BJ (cell line): Measurements from ENCODE around the gene STRIP1. TPM values are rescaled to one million over a fixed set of nuclear protein-coding genes. Genes with fewer than 3 reads are reported as not detected.

ENCODE experiments used
- CTCF ChIA-PET: fragments of 350-600 bp; formaldehyde crosslinking; extraction: SDS; loops from one replicate; lab custom pipeline; 2021; ENCODE audit warnings: antibody characterized with exemption, inconsistent platforms; lab: Yijun Ruan, JAX
- POLR2A ChIA-PET: fragments of 300-600 bp; sonication (Branson Sonifier 250); formaldehyde crosslinking; extraction: SDS; loops from one replicate; lab custom pipeline; 2021; ENCODE audit warnings: antibody characterized with exemption; lab: Charles Lee
- DNase-seq: peaks from one replicate; pipeline ENCODE4 v3.0.0-alpha.2; 2011; ENCODE audit warnings: low read depth
- H3K27me3 ChIP-seq: 2 replicates; pipeline ENCODE4 v1.6.0; 2011; ENCODE audit warnings: low read length; ENCODE audit not compliant: control insufficient read depth, insufficient read depth
- H3K36me3 ChIP-seq: 2 replicates; pipeline ENCODE4 v1.5.1; 2011; ENCODE audit warnings: low read length; ENCODE audit not compliant: control insufficient read depth, insufficient read depth
- H3K4me3 ChIP-seq: 2 replicates; pipeline ENCODE4 v1.5.1; 2011; ENCODE audit warnings: low read depth, mild to moderate bottlenecking, control low read depth, low read length
- polyA plus RNA-seq: library from polyadenylated mRNA; depleted of rRNA; stranded (reverse); fragments of >200 nt; gene quantifications from 2 replicates; pipeline ENCODE4 v1.2.3, GENCODE V29; 2011
- TF ChIP-seq, protein P1 (sequence below): IDR thresholded peaks from 2 replicates; pipeline ENCODE4 v1.5.1; 2011; ENCODE audit warnings: low read depth, mild to moderate bottlenecking, control low read depth, inconsistent platforms, low read length, moderate library complexity; ENCODE audit not compliant: insufficient read depth

STRIP1 gene
- polyA plus RNA-seq, 1 experiment, result 46.2 TPM

DNA sequence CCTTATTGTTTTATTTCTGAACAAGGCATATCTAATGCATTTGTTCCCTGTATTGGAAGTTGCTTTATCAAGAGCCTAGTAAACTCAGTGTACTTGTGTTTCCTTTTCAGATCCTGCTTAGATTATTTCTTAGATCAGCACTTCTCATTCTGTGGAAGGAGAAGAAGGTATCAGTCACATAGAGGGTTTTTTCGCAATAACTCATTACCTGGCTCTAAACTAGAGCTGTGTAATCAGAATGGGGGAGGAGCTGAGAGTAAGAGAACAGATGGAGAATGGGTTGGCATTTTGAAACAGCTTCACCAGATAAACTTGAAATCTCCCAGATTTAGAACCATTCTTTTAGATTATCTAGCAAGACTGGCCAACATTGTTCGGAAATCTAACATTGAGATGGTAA is 38.9 kb upstream of the STRIP1 start:
- H3K4me3 ChIP-seq, result no peak overlapping the region
- DNase-seq, result no peak
- ChIA-PET CTCF (interaction anchor here (0.6 to 2.0 kb wide), 3 partner anchors 10 to 572 kb away, joined by 3 to 12 read pairs (median 4); partner anchors contain the start of gene AHCYL1), POLR2A (no interaction called here)
- H3K27me3 ChIP-seq, result no peaks in the 10 kb centered on the region
- H3K36me3 ChIP-seq, result no peaks in the 10 kb centered on the region
- TF ChIP-seq, protein P1, sequence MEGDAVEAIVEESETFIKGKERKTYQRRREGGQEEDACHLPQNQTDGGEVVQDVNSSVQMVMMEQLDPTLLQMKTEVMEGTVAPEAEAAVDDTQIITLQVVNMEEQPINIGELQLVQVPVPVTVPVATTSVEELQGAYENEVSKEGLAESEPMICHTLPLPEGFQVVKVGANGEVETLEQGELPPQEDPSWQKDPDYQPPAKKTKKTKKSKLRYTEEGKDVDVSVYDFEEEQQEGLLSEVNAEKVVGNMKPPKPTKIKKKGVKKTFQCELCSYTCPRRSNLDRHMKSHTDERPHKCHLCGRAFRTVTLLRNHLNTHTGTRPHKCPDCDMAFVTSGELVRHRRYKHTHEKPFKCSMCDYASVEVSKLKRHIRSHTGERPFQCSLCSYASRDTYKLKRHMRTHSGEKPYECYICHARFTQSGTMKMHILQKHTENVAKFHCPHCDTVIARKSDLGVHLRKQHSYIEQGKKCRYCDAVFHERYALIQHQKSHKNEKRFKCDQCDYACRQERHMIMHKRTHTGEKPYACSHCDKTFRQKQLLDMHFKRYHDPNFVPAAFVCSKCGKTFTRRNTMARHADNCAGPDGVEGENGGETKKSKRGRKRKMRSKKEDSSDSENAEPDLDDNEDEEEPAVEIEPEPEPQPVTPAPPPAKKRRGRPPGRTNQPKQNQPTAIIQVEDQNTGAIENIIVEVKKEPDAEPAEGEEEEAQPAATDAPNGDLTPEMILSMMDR, result no peak

DNA sequence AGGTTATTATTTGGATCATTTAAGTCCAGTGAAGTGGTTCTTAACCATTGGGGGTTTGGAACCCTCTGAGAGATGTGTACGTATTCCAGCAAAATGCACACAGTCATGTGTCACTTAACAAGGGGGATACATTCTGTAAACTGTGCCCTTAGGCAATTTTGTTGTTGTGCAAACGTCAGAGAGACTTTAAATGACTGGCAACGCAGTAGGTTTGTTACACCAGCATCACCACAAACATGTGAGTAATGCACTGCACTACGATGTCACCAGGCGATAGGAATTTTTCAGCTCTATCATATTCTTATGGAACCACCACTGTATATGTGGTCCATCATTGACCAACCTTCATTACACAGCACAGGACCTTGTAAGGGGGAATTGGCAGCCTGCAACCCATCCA is 37.9 kb upstream of the STRIP1 start:
- no peak for DNase-seq
- Histone ChIP-seq H3K27me3 (no peaks in the 10 kb centered on the region), H3K36me3 (no peaks in the 10 kb centered on the region), H3K4me3 (no peak overlapping the region)
- ChIA-PET POLR2A (no interaction called here), CTCF (interaction anchor here (1.5 to 2.0 kb wide), 3 partner anchors 11 to 219 kb away, joined by 4 to 14 read pairs (median 12); partner anchors contain the start of gene AHCYL1)
- TF ChIP-seq, protein P1, result no peak

DNA sequence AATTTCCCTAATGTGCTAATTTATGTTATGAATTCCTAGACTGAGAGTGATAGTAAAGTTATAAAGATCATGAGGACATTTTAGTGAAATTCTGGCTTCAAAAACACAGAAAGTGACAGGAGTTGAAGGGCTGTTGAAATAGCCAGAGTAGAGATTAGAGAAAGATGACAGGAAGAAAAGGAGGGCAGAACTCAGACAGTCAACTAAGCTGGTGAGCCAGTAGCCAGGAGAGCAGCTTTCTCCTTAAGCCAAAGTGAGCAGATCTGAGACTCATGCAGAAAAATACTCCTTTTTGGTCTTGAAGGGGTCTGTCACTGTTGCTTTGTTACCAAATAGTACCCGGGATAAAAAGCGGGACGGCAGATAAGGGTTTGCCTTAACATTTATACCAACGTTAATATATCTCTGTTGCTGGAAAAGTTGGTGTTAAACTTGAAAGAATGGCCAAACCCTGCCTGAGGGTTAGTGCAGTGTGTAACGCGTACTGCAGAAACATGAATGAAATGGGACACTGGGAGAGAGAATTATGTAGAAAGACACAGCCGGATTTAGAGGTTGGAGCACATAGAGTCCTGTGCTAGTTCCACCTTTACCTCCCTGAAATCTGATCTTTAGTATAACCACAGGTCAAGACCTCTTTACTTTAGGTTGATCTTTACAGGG is 37.1 kb upstream of the STRIP1 start:
- TF ChIP-seq, protein P1, result no peak
- H3K27me3 ChIP-seq, result no peaks in the 10 kb centered on the region
- no peak overlapping the region for H3K4me3 ChIP-seq
- ChIA-PET CTCF (interaction anchor here (0.9 to 2.2 kb wide), 6 partner anchors 12 to 451 kb away, joined by 3 to 14 read pairs (median 6); partner anchors contain the start of gene AHCYL1), POLR2A (no interaction called here)
- DNase-seq, result no peak
- no peaks in the 10 kb centered on the region for H3K36me3 ChIP-seq

DNA sequence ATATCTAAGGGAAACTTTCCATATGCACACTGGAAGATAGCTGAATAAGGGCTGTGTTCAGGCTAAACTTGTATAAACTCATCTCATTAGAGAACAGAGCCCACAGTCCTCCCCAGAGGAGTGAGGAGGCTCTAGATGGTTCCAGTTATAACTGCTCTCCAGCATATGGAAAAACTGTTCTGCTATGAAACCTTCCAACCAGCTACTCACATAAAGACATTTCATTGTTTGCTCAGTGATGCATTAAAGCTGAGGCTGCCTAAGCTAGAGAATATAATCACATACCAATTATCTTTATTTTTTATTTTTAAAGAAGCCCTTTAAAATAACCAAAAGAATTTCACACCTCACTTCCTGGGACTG is 36.6 kb upstream of the STRIP1 start:
- Histone ChIP-seq H3K27me3 (no peaks in the 10 kb centered on the region), H3K4me3 (no peak overlapping the region), H3K36me3 (no peaks in the 10 kb centered on the region)
- TF ChIP-seq, protein P1, result no peak
- ChIA-PET CTCF (interaction anchor here (0.9 to 2.2 kb wide), 5 partner anchors 13 to 452 kb away, joined by 3 to 14 read pairs (median 4); partner anchors contain the start of gene AHCYL1), POLR2A (no interaction called here)
- DNase-seq, result no peak

DNA sequence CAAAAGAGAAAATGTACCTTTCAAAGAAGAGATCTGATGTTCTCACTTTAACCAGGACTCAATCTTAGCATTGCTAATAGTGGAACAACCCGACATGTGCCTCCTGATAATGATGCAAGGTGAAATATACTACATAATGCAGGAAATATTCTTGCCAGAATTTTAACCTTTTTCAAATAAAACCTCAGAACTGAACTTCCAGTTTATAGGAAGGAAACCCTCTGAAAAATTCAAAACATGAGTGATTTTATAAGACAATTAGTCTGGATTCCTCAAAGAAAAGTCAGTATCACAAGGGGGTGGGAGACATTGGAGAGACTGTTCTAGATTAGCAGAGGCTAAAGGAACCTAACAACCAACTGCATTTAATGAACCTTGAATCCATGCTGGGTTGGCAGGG is 31.7 kb upstream of the STRIP1 start:
- POLR2A ChIA-PET, result no interaction called here
- TF ChIP-seq, protein P1, result no peak
- H3K4me3 ChIP-seq, result no peak overlapping the region
- no peaks in the 10 kb centered on the region for H3K36me3 ChIP-seq
- no peaks in the 10 kb centered on the region for H3K27me3 ChIP-seq
- no peak for DNase-seq
- CTCF ChIA-PET, result interaction anchor here (1.0 to 1.7 kb wide), 2 partner anchors 8 to 16 kb away, joined by 3 read pairs; no protein-coding TSS in a partner anchor
